ENCODE data around the gene URAD. TPM values are rescaled to one million over a fixed set of nuclear protein-coding genes. Genes with fewer than 3 reads are reported as not detected.

The URAD gene
- total RNA-seq, 1 donor from 2014 or later: not detected

GRCh38 chr13:28031220-28031895 is 42.9 kb upstream of the URAD start:
- H3K9me3 Mint-ChIP-seq: no peaks in the 10 kb centered on the region
- no peak overlapping the region for H3K27ac Mint-ChIP-seq
- H3K4me1 Mint-ChIP-seq: no peaks in the 10 kb centered on the region
- no peak for DNase-seq (ENCODE audit: low spot score in 2 of 2, unreplicated experiment in 2 of 2)
- H3K27me3 Mint-ChIP-seq (ENCODE audit: low read depth): peaks cover 24% of the 10 kb centered on the region
- no peak for TF ChIP-seq CTCF (IDR thresholded peaks at IDR 0.05; ENCODE audit: unreplicated experiment)
- H3K4me3 Mint-ChIP-seq: no peak overlapping the region
- no peaks in the 10 kb centered on the region for H3K36me3 Mint-ChIP-seq

DNA sequence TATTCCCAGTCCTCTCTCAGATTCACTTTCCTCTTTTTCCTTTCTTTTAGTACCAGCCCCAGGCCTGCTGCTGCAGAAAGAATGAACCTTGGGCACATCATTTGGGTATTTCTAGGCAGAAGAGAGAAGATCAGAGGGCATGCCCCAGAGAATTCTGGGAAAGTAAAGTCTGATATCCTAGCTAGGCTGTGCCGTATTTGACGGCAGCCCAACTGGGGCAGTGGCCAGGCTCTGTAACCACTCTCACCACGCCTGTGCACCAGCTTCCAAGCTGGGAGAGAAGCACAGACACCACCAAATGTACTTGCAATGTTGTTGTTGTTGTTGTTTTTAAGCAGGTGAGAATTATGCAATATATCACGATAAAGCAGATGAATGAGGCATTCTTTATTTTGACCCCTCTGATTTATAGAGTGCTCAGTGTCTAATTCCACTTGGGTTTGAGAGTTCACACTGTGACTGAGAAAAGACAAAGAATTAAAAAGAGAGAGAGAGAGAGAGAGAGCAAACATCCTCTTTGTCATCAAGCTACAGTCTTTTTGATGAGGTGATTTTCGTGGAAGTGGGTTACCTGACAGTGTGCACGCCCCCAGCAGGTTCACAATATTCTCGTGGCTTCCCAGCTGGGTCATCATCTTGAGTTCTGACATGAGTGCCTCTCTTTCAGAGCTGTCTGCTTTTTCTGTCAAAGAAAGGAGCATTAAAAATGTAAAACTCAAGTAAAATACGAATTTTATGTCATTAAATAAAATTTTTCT is 39.3 kb upstream of the URAD start:
- DNase-seq (ENCODE audit: low spot score in 2 of 2, unreplicated experiment in 2 of 2): no peak
- peaks cover 22% of the 10 kb centered on the region for H3K4me1 Mint-ChIP-seq
- no peaks in the 10 kb centered on the region for H3K9me3 Mint-ChIP-seq
- no peak for TF ChIP-seq CTCF (IDR thresholded peaks at IDR 0.05; ENCODE audit: unreplicated experiment)
- H3K36me3 Mint-ChIP-seq: no peaks in the 10 kb centered on the region
- no peak overlapping the region for H3K4me3 Mint-ChIP-seq
- peaks cover 4% of the 10 kb centered on the region for H3K27me3 Mint-ChIP-seq (ENCODE audit: low read depth)
- no peak overlapping the region for H3K27ac Mint-ChIP-seq

- TF ChIP-seq CTCF (IDR thresholded peaks at IDR 0.05; ENCODE audit: unreplicated experiment): no peak
- Mint-ChIP-seq H3K4me3 (no peak overlapping the region), H3K4me1 (peaks cover 27% of the 10 kb centered on the region), H3K9me3 (no peaks in the 10 kb centered on the region), H3K36me3 (no peaks in the 10 kb centered on the region), H3K27ac (no peak overlapping the region), H3K27me3 (ENCODE audit: low read depth) (peaks cover 3% of the 10 kb centered on the region)
- DNase-seq (ENCODE audit: low spot score in 2 of 2, unreplicated experiment in 2 of 2): no peak
Measured at GRCh38 chr13:28027071-28027470, 38.6 kb upstream of the URAD start.

DNA sequence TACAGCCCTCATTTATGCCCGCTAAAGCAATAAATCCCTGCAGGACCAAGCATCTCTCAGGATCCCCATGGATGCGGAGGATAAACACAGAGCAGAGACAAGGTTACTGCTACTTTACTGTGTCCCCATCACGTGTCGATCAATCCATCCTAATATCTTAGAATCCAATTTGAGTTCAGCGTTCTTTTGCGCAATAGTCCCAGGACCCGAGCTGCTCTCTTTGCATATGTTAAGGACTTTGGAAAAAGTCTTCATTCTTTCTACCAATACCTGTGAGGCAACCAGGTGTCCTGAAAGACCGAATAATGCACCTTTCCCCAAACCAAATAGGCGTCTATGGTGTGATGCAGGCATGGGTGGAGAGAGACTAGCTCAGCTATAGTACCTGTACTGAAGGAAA is 38.0 kb upstream of the URAD start:
- no peak overlapping the region for H3K27ac Mint-ChIP-seq
- no peaks in the 10 kb centered on the region for H3K9me3 Mint-ChIP-seq
- TF ChIP-seq CTCF (IDR thresholded peaks at IDR 0.05; ENCODE audit: unreplicated experiment): no peak
- H3K36me3 Mint-ChIP-seq: no peaks in the 10 kb centered on the region
- DNase-seq (ENCODE audit: low spot score in 2 of 2, unreplicated experiment in 2 of 2): no peak
- peaks cover 27% of the 10 kb centered on the region for H3K4me1 Mint-ChIP-seq
- no peak overlapping the region for H3K4me3 Mint-ChIP-seq
- peaks cover 3% of the 10 kb centered on the region for H3K27me3 Mint-ChIP-seq (ENCODE audit: low read depth)

DNA sequence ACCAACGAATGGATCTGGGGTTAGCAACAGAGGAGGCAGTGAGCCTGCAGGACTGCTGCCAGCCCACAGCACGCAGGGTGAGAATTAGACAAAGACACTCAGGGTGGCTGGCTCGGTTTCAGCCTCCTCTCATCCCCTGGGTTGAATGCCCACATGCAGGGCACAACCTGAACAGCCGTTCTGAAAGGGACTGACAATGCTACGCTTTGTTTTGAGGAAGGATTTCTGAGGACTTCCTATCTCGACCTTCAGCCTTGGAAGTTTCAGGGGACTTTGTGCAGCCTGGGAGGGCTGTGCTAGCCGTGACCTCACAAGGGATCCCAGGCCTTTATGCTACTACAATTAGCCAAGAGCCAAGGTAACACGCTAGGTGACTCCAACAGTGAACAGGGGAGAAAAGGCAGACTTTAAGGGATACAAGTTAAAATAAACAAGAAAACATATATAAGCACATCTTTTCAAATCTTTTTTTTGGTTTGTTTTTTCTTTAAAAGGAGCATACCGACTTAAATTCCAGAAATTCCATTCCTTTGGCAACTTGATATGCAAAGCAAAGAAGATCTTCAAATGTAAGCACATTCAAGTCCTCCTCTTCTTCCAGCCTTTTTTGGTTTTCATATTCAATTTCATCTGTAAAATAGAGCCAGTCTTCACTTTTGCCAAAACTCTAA is 34.5 kb upstream of the URAD start:
- Mint-ChIP-seq H3K4me1 (peaks cover 41% of the 10 kb centered on the region), H3K9me3 (peaks cover 4% of the 10 kb centered on the region), H3K27ac (peak overlapping the region; percentile 93), H3K36me3 (no peaks in the 10 kb centered on the region), H3K27me3 (ENCODE audit: low read depth) (no peaks in the 10 kb centered on the region), H3K4me3 (no peak overlapping the region)
- TF ChIP-seq CTCF (IDR thresholded peaks at IDR 0.05; ENCODE audit: unreplicated experiment): no peak
- DNase-seq (ENCODE audit: low spot score in 2 of 2, unreplicated experiment in 2 of 2): no peak

Measured in mesothelial cell of epicardium (in vitro differentiated cells).